Measurements from ENCODE around the gene EIF5B.

EIF5B gene

DNA sequence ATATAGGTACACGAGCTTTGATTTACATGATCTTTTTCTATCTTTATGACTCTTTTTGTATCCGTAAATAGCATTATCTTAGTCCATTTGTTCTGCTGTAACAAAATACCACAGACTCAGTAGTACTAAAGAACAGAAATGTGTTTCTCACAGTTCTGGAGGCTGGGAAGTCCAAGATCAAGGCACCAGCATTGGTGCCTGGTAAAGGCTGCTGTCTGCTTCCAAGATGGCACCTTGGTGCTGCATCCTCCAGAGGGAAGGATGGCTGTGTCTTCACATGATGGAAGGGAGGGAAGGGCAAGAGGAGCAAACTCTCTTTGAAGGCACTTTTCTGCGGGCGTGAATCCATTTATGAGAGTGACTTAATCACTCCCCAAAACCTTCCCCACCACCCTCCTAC, 36.0 kb downstream of the EIF5B start:
- no peak for DNase-seq (ENCODE audit: low read depth)

GRCh38 chr2:99374747-99375146, 37.6 kb downstream of the EIF5B start:
- DNase-seq (ENCODE audit: low read depth): no peak

DNA sequence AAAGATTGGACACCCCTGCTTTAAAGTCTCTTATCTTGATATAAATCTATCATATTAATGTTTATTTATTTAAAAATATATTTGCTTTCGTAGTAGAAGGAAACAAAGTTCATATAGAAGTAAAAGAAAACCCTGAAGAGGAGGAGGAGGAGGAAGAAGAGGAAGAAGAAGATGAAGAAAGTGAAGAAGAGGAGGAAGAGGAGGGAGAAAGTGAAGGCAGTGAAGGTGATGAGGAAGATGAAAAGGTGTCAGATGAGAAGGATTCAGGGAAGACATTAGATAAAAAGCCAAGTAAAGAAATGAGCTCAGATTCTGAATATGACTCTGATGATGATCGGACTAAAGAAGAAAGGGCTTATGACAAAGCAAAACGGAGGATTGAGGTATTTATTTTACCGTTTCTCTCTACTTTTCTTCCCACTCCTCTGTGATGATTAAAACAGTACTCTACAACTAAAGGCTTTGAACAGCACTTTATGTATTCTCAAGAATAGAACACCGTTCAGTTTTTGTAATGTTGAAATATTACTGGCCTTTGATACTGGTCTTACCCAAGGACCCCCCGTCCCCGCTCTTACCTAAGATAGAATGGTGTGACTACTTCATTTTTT, 39.2 kb downstream of the EIF5B start:
- DNase-seq (ENCODE audit: low read depth): no peak

DNA sequence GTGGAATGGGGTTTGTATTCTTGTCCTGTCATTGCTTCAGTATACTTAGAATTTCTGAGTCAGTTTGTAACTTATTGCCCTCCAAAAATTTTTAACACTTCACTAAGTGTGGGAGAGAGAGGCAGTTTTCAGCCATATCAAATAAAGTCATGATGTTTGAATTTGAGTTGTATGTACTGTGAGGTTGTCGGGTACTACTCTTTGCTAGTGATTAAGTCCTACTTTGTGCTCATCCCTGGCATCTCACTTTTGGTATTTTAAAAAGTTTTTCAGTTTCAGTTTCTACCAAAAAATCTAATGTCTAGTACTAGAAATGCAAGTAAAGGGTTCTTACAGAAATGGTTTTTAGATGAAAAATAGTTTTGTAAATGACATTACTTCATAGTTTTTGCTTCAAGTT, 40.7 kb downstream of the EIF5B start:
- no peak for DNase-seq (ENCODE audit: low read depth)

GRCh38 chr2:99380376-99381010, 43.3 kb downstream of the EIF5B start:
- DNase-seq (ENCODE audit: low read depth): no peak

DNA sequence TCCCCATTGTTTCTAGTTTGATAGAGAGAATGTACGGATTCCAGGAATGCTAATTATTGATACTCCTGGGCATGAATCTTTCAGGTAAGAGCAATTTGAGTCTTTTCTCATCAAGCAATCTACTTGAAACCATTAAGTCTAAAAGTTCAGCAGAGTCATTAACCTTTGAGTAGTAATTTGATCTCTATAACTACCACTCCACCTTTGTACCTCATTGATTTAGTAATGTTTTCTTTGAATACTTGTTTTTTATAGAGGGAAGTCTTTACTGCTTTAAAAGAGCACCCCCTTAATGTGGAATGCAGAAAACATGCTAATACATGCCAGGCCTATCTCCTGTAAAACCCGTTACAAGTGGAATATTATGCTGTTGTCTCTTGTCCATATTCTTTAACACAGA, 45.0 kb downstream of the EIF5B start:
- DNase-seq (ENCODE audit: low read depth): no peak

GRCh38 chr2:99386011-99386410, 48.8 kb downstream of the EIF5B start:
- DNase-seq (ENCODE audit: low read depth): no peak

DNA sequence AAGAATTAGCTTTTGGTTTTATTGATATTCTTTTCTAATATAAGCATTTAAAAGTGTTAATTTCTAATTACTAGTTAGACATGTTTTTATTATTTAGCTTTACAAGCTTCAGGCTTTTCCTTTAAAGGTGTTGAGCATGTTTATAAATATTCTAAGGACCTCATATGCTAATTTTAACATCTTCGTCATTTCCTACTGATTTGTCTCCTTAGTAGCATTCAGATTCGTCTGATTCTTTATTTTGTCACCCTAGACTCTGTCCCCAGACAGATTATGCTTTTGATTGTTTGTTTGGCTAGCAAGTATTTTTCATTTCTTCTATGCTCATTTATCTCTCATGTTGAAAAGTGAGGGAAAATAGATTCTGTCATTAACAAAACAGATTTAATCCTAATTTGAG, 51.7 kb downstream of the EIF5B start:
- no peak for DNase-seq (ENCODE audit: low read depth)

GRCh38 chr2:99389371-99389770, 52.2 kb downstream of the EIF5B start:
- DNase-seq (ENCODE audit: low read depth): no peak

DNA sequence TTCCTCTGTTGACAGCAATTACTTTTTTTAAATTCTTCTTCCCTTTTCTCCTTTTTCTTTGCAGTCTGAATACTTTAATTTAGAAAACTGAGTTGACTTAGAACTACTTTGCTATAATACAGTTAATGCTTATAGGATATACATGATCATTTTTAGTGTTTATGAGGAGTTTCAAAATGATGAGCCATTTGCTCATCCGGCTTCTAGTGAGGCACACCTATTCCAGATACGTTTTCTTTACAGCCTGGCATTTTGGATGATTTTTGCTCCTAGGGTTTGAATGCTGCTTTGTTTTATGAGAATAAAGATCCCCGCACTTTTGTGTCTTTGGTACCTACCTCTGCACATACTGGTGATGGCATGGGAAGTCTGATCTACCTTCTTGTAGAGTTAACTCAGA, 52.8 kb downstream of the EIF5B start:
- no peak for DNase-seq (ENCODE audit: low read depth)

- no peak for DNase-seq (ENCODE audit: low read depth)
These were observed 58.5 kb downstream of the EIF5B start for GRCh38 chr2:99395589-99396130.

GRCh38 chr2:99397266-99397920, 60.2 kb downstream of the EIF5B start:
- no peak for DNase-seq (ENCODE audit: low read depth)

- DNase-seq (ENCODE audit: low read depth): no peak
These were observed 61.1 kb downstream of the EIF5B start for GRCh38 chr2:99398303-99398702.

- DNase-seq (ENCODE audit: low read depth): no peak
These were observed 61.9 kb downstream of the EIF5B start for GRCh38 chr2:99399063-99399462.

- DNase-seq (ENCODE audit: low read depth): no peak
These were observed 62.6 kb downstream of the EIF5B start for GRCh38 chr2:99399795-99400194.

DNA sequence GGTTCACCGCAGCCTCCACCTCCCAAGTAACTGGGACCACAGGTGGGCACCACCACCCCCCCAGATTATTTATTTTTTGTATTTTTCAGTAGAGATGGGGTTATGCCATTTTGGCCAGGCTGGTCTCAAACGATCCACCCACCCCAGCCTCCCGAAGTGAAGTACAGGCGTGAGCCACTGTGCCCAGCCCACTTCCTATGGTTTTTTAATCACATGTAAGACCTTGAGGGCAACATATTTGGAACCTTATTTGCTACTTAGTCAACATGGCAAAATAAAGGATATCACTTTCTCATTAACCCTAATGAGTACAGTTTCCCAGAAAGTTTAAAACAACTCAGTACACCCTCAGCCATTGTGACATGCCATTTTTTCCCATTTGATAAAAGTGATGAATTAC, 64.7 kb downstream of the EIF5B start:
- no peak for DNase-seq (ENCODE audit: low read depth)

- no peak for DNase-seq (ENCODE audit: low read depth)
These were observed 65.9 kb downstream of the EIF5B start for GRCh38 chr2:99403084-99403483.

GRCh38 chr2:99403524-99403923, 66.3 kb downstream of the EIF5B start:
- no peak for DNase-seq (ENCODE audit: low read depth)

- DNase-seq (ENCODE audit: low read depth): no peak
These were observed 67.0 kb downstream of the EIF5B start for GRCh38 chr2:99404039-99404796.

GRCh38 chr2:99404797-99405669, 67.8 kb downstream of the EIF5B start:
- no peak for DNase-seq (ENCODE audit: low read depth)

DNA sequence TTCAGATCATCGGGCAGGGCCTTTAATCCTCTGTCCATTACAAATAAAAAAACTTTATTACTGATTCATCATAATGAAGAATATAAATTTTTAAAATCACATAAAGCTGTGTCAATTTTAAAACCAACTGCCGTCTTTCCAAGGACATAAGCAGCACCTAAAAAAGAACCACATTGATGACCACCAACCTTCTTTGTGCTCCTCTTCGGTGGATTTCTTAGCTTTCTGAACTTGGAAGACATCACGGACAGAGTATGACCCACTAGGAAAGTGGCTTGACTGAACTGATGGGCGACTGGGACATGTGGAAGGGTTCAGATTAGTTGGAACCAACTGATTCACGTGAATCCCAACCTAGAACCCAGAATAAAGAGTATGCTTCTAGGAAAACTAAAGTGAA, 68.9 kb downstream of the EIF5B start:
- DNase-seq (ENCODE audit: low read depth): no peak

GRCh38 chr2:99410276-99410675, 73.1 kb downstream of the EIF5B start:
- DNase-seq (ENCODE audit: low read depth): no peak

Measured in stimulated activated CD8-positive, alpha-beta memory T cell treated with anti-CD3 and anti-CD28 coated beads, Interleukin-7, amount 100 ng/mL, for 24 hours (primary cell).